Measurements from ENCODE around the gene HPD. TPM values are rescaled to one million over a fixed set of nuclear protein-coding genes. Genes with fewer than 3 reads are reported as not detected.

Gene HPD
- total RNA-seq, 1 donor from 2014 or later: 0.92 TPM

DNA sequence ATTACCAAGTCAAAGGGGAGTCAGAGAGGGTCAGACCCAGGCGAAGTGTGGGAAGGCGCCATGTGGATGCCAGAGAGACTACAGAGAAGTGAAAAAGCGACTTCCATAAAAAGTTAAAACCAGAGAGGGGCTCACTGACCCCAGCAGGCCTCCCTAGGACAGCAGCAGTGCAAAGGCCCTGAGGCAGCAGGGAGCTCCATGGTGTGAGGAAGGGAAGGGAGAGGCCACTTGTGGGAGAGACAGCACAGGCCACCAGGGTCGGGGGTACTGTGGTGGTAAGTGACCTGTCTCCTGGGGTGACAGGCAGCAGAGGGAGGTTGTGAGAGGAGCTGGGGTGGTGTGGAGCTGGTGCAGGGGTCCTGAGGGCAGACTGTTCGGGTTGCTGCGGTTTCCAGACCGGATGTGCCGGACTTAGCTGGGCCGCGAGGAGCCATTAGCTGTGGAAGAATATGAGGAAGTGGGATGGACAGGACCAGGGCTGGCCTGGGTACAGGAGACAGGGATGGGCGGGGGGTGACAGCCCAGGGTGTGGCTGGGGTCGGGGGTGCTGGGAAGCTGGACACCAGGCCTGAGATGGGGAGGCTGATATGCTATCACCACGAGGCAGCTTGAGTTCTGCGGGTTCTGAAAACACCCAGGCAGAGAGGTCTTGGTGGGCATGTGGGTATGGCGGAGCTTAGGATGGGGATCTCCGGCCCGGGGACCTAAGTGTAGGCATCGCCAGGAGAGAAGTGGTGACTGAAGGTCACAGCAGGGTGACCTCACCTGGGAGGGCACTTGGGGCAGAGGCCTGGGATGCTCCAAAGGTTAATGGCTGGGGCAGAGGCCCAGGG is 32.1 kb downstream of the HPD start:
- TF ChIP-seq, protein P1, sequence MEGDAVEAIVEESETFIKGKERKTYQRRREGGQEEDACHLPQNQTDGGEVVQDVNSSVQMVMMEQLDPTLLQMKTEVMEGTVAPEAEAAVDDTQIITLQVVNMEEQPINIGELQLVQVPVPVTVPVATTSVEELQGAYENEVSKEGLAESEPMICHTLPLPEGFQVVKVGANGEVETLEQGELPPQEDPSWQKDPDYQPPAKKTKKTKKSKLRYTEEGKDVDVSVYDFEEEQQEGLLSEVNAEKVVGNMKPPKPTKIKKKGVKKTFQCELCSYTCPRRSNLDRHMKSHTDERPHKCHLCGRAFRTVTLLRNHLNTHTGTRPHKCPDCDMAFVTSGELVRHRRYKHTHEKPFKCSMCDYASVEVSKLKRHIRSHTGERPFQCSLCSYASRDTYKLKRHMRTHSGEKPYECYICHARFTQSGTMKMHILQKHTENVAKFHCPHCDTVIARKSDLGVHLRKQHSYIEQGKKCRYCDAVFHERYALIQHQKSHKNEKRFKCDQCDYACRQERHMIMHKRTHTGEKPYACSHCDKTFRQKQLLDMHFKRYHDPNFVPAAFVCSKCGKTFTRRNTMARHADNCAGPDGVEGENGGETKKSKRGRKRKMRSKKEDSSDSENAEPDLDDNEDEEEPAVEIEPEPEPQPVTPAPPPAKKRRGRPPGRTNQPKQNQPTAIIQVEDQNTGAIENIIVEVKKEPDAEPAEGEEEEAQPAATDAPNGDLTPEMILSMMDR (conservative IDR thresholded peaks at IDR 0.05): no peak
- Mint-ChIP-seq H3K27ac (no peak overlapping the region), H3K4me1 (ENCODE audit: unreplicated experiment) (no peaks in the 10 kb centered on the region), H3K4me3 (no peak overlapping the region), H3K36me3 (peaks cover 26% of the 10 kb centered on the region), H3K9me3 (no peaks in the 10 kb centered on the region), H3K27me3 (no peaks in the 10 kb centered on the region)
- no peak for DNase-seq (ENCODE audit: extremely low spot score, unreplicated experiment)

DNA sequence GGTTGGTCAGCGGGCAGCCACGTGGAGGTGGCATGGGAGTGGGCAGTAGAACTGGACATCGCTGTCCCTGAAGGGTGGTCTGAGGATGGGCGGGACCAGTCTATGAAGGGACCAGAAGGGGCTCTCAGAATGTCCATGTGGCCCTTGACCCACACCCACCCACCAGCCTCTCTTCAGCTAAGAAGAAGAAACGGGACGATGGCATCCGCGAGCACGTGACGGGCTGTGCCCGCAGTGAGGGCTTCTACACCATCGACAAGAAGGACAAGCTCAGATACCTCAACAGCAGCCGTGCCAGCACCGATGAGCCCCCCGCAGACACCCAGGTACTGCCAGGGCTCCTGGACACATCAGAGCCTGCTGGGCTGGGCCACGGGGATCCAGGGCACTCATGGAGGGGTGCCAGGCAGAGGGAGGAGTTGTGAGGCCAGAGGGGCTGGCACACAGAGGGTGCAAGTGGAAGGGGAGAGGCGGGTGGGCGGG is 33.6 kb downstream of the HPD start:
- no peak for DNase-seq (ENCODE audit: extremely low spot score, unreplicated experiment)
- no peaks in the 10 kb centered on the region for H3K27me3 Mint-ChIP-seq
- H3K4me3 Mint-ChIP-seq: no peak overlapping the region
- no peak overlapping the region for H3K27ac Mint-ChIP-seq
- H3K36me3 Mint-ChIP-seq: peaks cover 28% of the 10 kb centered on the region
- H3K4me1 Mint-ChIP-seq (ENCODE audit: unreplicated experiment): no peaks in the 10 kb centered on the region
- H3K9me3 Mint-ChIP-seq: no peaks in the 10 kb centered on the region
- TF ChIP-seq, protein P1 (conservative IDR thresholded peaks at IDR 0.05): no peak

DNA sequence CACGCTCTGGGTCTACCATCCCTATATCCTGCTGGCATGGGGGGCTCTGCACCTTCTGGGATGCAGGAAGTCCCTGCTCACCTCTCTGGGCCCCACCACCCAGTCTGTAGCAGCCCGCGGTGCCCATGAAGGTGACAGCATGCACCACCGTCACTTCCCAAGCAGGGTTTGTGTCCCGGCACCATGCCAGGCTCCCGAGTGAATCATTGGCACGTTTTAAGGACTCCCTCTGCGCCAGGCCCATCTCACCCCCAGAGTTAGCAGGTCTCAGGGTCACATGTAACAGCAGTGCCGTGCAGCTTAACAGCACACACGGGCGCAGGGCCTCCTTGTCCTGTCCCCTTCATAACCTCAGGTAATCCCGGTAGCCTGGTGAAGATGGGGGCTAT is 34.9 kb downstream of the HPD start:
- H3K27me3 Mint-ChIP-seq: no peaks in the 10 kb centered on the region
- H3K9me3 Mint-ChIP-seq: no peaks in the 10 kb centered on the region
- no peak overlapping the region for H3K27ac Mint-ChIP-seq
- TF ChIP-seq, protein P1 (conservative IDR thresholded peaks at IDR 0.05): no peak
- H3K4me1 Mint-ChIP-seq (ENCODE audit: unreplicated experiment): no peaks in the 10 kb centered on the region
- peaks cover 22% of the 10 kb centered on the region for H3K36me3 Mint-ChIP-seq
- H3K4me3 Mint-ChIP-seq: no peak overlapping the region
- no peak for DNase-seq (ENCODE audit: extremely low spot score, unreplicated experiment)

DNA sequence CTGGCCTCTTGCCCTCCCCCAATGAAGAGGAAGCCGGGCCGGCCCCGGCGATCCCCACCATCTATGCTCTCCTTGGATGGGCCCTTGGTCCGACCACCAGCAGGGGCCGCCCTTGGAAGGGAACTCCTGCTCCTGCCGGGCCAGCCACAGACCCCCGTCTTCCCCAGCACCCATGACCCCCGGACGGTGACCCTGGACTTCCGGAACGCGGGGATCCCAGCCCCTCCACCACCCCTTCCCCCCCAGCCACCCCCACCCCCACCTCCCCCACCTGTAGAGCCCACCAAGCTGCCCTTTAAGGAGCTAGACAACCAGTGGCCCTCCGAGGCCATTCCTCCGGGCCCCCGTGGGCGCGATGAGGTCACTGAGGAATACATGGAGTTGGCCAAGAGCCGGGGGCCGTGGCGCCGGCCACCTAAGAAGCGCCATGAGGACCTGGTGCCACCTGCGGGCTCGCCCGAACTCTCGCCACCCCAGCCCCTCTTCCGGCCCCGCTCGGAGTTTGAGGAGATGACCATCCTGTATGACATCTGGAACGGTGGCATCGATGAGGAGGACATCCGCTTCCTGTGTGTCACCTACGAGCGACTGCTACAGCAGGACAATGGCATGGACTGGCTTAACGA is 35.4 kb downstream of the HPD start:
- Mint-ChIP-seq H3K4me3 (no peak overlapping the region), H3K4me1 (ENCODE audit: unreplicated experiment) (no peaks in the 10 kb centered on the region), H3K27me3 (no peaks in the 10 kb centered on the region), H3K36me3 (peaks cover 17% of the 10 kb centered on the region), H3K9me3 (no peaks in the 10 kb centered on the region), H3K27ac (no peak overlapping the region)
- no peak for DNase-seq (ENCODE audit: extremely low spot score, unreplicated experiment)
- TF ChIP-seq, protein P1 (conservative IDR thresholded peaks at IDR 0.05): no peak

DNA sequence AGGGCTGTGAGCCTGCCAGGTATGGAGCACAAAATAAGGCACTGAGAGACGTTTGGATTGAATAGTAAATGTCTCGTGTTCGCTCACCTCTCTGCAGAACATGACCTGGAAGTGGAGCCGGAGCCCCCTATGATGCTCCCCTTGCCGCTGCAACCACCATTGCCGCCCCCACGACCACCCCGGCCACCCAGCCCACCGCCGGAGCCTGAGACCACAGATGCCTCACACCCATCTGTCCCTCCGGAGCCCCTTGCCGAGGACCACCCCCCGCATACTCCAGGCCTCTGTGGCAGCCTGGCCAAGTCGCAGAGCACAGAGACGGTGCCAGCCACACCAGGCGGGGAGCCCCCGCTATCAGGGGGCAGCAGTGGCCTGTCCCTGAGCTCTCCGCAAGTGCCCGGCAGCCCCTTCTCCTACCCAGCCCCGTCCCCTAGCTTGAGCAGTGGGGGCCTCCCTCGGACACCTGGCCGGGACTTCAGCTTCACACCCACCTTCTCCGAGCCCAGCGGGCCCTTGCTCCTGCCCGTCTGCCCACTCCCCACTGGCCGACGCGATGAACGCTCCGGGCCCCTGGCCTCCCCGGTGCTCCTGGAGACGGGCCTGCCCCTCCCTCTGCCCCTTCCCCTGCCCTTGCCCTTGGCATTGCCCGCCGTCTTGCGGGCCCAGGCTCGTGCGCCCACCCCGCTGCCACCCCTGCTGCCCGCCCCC is 36.1 kb downstream of the HPD start:
- H3K36me3 Mint-ChIP-seq: peaks cover 16% of the 10 kb centered on the region
- no peaks in the 10 kb centered on the region for H3K9me3 Mint-ChIP-seq
- no peak overlapping the region for H3K4me3 Mint-ChIP-seq
- no peaks in the 10 kb centered on the region for H3K27me3 Mint-ChIP-seq
- no peak overlapping the region for H3K27ac Mint-ChIP-seq
- no peak for DNase-seq (ENCODE audit: extremely low spot score, unreplicated experiment)
- TF ChIP-seq, protein P1 (conservative IDR thresholded peaks at IDR 0.05): no peak
- H3K4me1 Mint-ChIP-seq (ENCODE audit: unreplicated experiment): no peaks in the 10 kb centered on the region

Data from type B pancreatic cell (in vitro differentiated cells).